WTC11 (cell line): Measurements from ENCODE around the gene CRTC3. TPM values are rescaled to one million over a fixed set of nuclear protein-coding genes. Genes with fewer than 3 reads are reported as not detected.
"Not testable (repeated sequence)": the region's sequence is repeated elsewhere in the genome, so short reads cannot be mapped to it uniquely, and the experiment has no call there.

ENCODE experiments used
- ATAC-seq: fragments of 200-7000 bp; cut with Tn5 transposase; 2 replicates; pipeline ENCODE4 v1.10.0; 2021; ENCODE audit warnings: mild to moderate bottlenecking, moderate library complexity
- CTCF ChIA-PET: fragments of 300-600 bp; sonication (Branson Sonifier 250); formaldehyde crosslinking; loops from one replicate; lab custom pipeline; 2021; ENCODE audit warnings: antibody characterized with exemption; lab: Charles Lee
- POLR2A ChIA-PET: fragments of 350-600 bp; sonication (Branson Sonifier 250); formaldehyde crosslinking; loops from one replicate; lab custom pipeline; 2021; ENCODE audit warnings: antibody characterized with exemption; lab: Charles Lee
- DNase-seq: peaks from one replicate; pipeline ENCODE4 v3.0.0; 2021; ENCODE audit warnings: low spot score
- H3K27ac Mint-ChIP-seq: 2 replicates; pipeline ENCODE4 v1.8.0; 2021; ENCODE audit warnings: mixed read lengths
- H3K27me3 Mint-ChIP-seq: 2 replicates; pipeline ENCODE4 v1.8.0; 2021; ENCODE audit warnings: low read depth, mild to moderate bottlenecking, moderate library complexity, mixed read lengths
- H3K36me3 Mint-ChIP-seq: 2 replicates; pipeline ENCODE4 v1.8.0; 2021; ENCODE audit warnings: mixed read lengths
- H3K4me1 Mint-ChIP-seq: 2 replicates; pipeline ENCODE4 v1.8.0; 2022; ENCODE audit warnings: mixed read lengths
- H3K4me3 Mint-ChIP-seq: 2 replicates; pipeline ENCODE4 v1.8.0; 2021; ENCODE audit warnings: mild to moderate bottlenecking, moderate library complexity, mixed read lengths
- H3K9me3 Mint-ChIP-seq: 2 replicates; pipeline ENCODE4 v1.8.0; 2021; ENCODE audit warnings: mixed read lengths
- CREB1 ChIP-seq: sonication (generic); formaldehyde crosslinking; IDR thresholded peaks from 2 replicates; pipeline ENCODE4 v1.8.0; 2023; ENCODE audit warnings: mild to moderate bottlenecking, missing genetic modification reagents
- ESRRA ChIP-seq: sonication (generic); formaldehyde crosslinking; IDR thresholded peaks from 2 replicates; pipeline ENCODE4 v1.8.1; 2022; ENCODE audit warnings: mild to moderate bottlenecking, missing genetic modification reagents, borderline replicate concordance
- FOXP1 ChIP-seq: sonication (generic); formaldehyde crosslinking; IDR thresholded peaks from 2 replicates; pipeline ENCODE4 v1.8.0; 2022; ENCODE audit warnings: missing genetic modification reagents, mild to moderate bottlenecking, moderate library complexity, borderline replicate concordance
- GABPB1 ChIP-seq: sonication (generic); formaldehyde crosslinking; IDR thresholded peaks from 2 replicates; pipeline ENCODE4 v1.8.1; 2023; ENCODE audit warnings: mild to moderate bottlenecking, missing genetic modification reagents
- GTF2I ChIP-seq: fragments of 250-450 bp; sonication (Bioruptor Pico); conservative IDR thresholded peaks from 2 replicates; pipeline ENCODE4 v1.4.0; 2021; ENCODE audit warnings: mild to moderate bottlenecking
- JUN ChIP-seq: sonication (generic); formaldehyde crosslinking; IDR thresholded peaks from 2 replicates; pipeline ENCODE4 v1.8.0; 2023; ENCODE audit warnings: mild to moderate bottlenecking, missing genetic modification reagents
- MAX ChIP-seq: sonication (generic); formaldehyde crosslinking; IDR thresholded peaks from 2 replicates; pipeline ENCODE4 v1.8.0; 2022; ENCODE audit warnings: mild to moderate bottlenecking, missing genetic modification reagents
- NFE2L1 ChIP-seq: sonication (generic); formaldehyde crosslinking; IDR thresholded peaks from 2 replicates; pipeline ENCODE4 v1.8.1; 2023; ENCODE audit warnings: missing genetic modification reagents
- NFYB ChIP-seq: sonication (generic); formaldehyde crosslinking; conservative IDR thresholded peaks from 2 replicates; pipeline ENCODE4 v1.8.0; 2022; ENCODE audit warnings: low read depth, missing genetic modification reagents
- NR1H2 ChIP-seq: sonication (generic); formaldehyde crosslinking; IDR thresholded peaks from 2 replicates; pipeline ENCODE4 v1.9.0; 2021; ENCODE audit warnings: mild to moderate bottlenecking, moderate library complexity, missing genetic modification reagents
- NR3C1 ChIP-seq: sonication (generic); formaldehyde crosslinking; conservative IDR thresholded peaks from 2 replicates; pipeline ENCODE4 v1.8.1; 2023; ENCODE audit warnings: low read depth, mild to moderate bottlenecking, missing genetic modification reagents
- OVOL2 ChIP-seq: fragments of 250-450 bp; sonication (Bioruptor Pico); IDR thresholded peaks from 2 replicates; pipeline ENCODE4 v1.9.0; 2021; ENCODE audit warnings: mild to moderate bottlenecking, borderline replicate concordance
- RELA ChIP-seq: sonication (generic); formaldehyde crosslinking; IDR thresholded peaks from 2 replicates; pipeline ENCODE4 v1.8.1; 2022; ENCODE audit warnings: missing genetic modification reagents, mild to moderate bottlenecking, borderline replicate concordance
- SOX15 ChIP-seq: fragments of 250-450 bp; sonication (Bioruptor Pico); IDR thresholded peaks from 2 replicates; pipeline ENCODE4 v1.9.0; 2021; ENCODE audit warnings: mild to moderate bottlenecking
- TCF7 ChIP-seq: sonication (generic); formaldehyde crosslinking; IDR thresholded peaks from 2 replicates; pipeline ENCODE4 v1.8.0; 2022; ENCODE audit warnings: mild to moderate bottlenecking, low read depth, missing genetic modification reagents, moderate library complexity
- TP53 ChIP-seq: sonication (generic); formaldehyde crosslinking; IDR thresholded peaks from 2 replicates; pipeline ENCODE4 v1.8.1; 2023; ENCODE audit warnings: mild to moderate bottlenecking, missing genetic modification reagents
- ZNF219 ChIP-seq: sonication (generic); formaldehyde crosslinking; IDR thresholded peaks from 2 replicates; pipeline ENCODE4 v1.8.0; 2023; ENCODE audit warnings: missing genetic modification reagents, mild to moderate bottlenecking, borderline replicate concordance
- ZNF317 ChIP-seq: sonication (generic); formaldehyde crosslinking; IDR thresholded peaks from 2 replicates; pipeline ENCODE4 v1.8.1; 2023; ENCODE audit warnings: low read depth, mild to moderate bottlenecking, moderate library complexity, missing genetic modification reagents, borderline replicate concordance
- total RNA-seq: library from RNA; stranded (reverse); gene quantifications from 3 replicates; pipeline ENCODE4 v1.2.3, GENCODE V29; 2021
- TF ChIP-seq, protein P1 (sequence below): sonication (generic); formaldehyde crosslinking; IDR thresholded peaks from 2 replicates; pipeline ENCODE4 v1.8.1; 2022; ENCODE audit warnings: mild to moderate bottlenecking, moderate library complexity, missing genetic modification reagents
- TF ChIP-seq, protein P2 (sequence below): sonication (generic); formaldehyde crosslinking; IDR thresholded peaks from 2 replicates; pipeline ENCODE4 v1.8.1; 2022; ENCODE audit warnings: mild to moderate bottlenecking, missing genetic modification reagents, moderate library complexity, borderline replicate concordance
- TF ChIP-seq, protein P3 (sequence below): sonication (generic); formaldehyde crosslinking; IDR thresholded peaks from 2 replicates; pipeline ENCODE4 v1.8.1; 2023; ENCODE audit warnings: mild to moderate bottlenecking, missing genetic modification reagents
- TF ChIP-seq, protein P4 (sequence below): fragments of 250-450 bp; sonication (Bioruptor Pico); IDR thresholded peaks from 2 replicates; pipeline ENCODE4 v1.9.0; 2021; ENCODE audit warnings: moderate library complexity, mild to moderate bottlenecking, inconsistent platforms, borderline replicate concordance

Gene CRTC3
- total RNA-seq, 1 experiment from 2014 or later: 8.4 TPM

DNA sequence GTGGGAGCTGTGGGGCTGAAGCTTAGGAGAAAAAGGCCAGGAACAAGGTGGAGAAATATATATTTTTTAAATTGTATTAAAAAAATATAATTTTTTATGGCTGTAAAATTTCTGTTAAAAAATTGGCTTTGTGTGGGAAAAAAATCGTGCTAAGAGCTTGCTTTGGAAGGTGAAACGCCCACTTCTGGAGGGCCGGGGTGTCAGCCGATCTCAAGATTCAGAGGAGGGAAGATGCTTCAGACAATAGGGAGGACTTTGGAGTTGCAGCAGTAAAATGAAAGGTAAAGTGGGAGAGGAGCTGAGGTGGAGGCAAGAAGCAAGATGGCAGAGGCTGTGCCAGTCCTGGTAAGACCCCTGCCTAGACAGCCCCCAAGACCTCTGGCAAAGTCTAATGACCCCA is 141.5 kb downstream of the CRTC3 start (continued):
- TF ChIP-seq OVOL2 (CRISPR knock-in tag) (no peak), RELA (CRISPR knock-in tag) (no peak), SOX15 (CRISPR knock-in tag) (no peak), TP53 (CRISPR knock-in tag) (no peak), NFE2L1 (CRISPR knock-in tag) (no peak)
- TF ChIP-seq, protein P1, sequence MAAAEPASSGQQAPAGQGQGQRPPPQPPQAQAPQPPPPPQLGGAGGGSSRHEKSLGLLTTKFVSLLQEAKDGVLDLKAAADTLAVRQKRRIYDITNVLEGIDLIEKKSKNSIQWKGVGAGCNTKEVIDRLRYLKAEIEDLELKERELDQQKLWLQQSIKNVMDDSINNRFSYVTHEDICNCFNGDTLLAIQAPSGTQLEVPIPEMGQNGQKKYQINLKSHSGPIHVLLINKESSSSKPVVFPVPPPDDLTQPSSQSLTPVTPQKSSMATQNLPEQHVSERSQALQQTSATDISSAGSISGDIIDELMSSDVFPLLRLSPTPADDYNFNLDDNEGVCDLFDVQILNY (CRISPR knock-in tag): no peak

- ATAC-seq, H3K9me3 Mint-ChIP-seq, DNase-seq, H3K36me3 Mint-ChIP-seq, H3K4me3 Mint-ChIP-seq, H3K27ac Mint-ChIP-seq, H3K4me1 Mint-ChIP-seq, POLR2A ChIA-PET, CTCF ChIA-PET, H3K27me3 Mint-ChIP-seq: not testable (repeated sequence)
Observed at GRCh38 chr15:90673357-90673756, 143.6 kb downstream of the CRTC3 start.

DNA sequence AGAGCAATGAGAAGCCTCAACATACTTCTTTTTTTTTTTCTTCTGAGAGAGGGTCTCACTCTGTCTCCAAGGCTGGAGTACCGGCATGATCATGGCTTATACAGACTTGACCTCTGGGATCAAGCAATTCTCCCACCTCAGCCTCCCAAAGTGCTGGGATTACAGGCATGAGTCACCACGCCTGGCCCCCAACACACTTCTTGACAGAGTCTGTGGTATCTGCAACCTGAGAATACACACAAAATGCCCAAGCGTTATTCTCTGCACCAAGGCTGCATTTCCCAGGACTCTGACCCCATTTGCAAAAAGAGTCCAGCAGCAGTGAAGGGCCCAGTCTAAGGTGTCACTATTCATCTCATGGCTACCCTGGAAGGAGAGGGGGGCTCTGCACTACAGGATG is 144.8 kb downstream of the CRTC3 start:
- TF ChIP-seq CREB1 (CRISPR knock-in tag) (no peak), NR3C1 (no peak), JUN (CRISPR knock-in tag) (no peak), GTF2I (CRISPR knock-in tag) (no peak)
- TF ChIP-seq, protein P2, sequence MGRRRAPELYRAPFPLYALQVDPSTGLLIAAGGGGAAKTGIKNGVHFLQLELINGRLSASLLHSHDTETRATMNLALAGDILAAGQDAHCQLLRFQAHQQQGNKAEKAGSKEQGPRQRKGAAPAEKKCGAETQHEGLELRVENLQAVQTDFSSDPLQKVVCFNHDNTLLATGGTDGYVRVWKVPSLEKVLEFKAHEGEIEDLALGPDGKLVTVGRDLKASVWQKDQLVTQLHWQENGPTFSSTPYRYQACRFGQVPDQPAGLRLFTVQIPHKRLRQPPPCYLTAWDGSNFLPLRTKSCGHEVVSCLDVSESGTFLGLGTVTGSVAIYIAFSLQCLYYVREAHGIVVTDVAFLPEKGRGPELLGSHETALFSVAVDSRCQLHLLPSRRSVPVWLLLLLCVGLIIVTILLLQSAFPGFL (CRISPR knock-in tag): no peak
- DNase-seq (no peak), ATAC-seq (no peak)
- Mint-ChIP-seq H3K4me1 (no peaks in the 10 kb centered on the region), H3K9me3 (no peaks in the 10 kb centered on the region; the same call in 1 of the 2 replicates), H3K4me3 (no peak overlapping the region), H3K27ac (no peak overlapping the region), H3K36me3 (no peaks in the 10 kb centered on the region), H3K27me3 (no peaks in the 10 kb centered on the region)
- CTCF ChIA-PET: no interaction called here
- POLR2A ChIA-PET: no interaction called here

DNA sequence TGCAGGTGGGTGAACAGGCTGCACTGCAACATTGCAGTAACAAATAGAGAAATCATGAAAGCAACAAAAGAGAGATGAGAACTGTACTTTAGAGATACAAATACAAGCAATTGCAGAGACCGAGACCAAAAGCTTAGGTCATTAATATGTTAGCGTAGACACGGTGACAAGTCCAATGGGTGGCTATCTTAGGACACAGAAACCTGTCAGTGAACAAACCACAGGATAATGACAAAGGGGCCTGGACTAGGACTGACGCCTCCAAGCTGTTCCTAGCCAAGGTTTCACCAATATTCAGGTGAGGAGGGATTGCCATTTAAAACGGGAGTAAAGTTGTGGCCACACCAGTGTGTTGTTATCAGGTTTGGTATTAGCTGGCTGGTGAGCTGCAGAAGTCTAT is 145.7 kb downstream of the CRTC3 start:
- Mint-ChIP-seq H3K9me3 (no peaks in the 10 kb centered on the region; the same call in 1 of the 2 replicates), H3K27ac (no peak overlapping the region), H3K36me3 (no peaks in the 10 kb centered on the region), H3K4me3 (no peak overlapping the region), H3K27me3 (no peaks in the 10 kb centered on the region), H3K4me1 (no peaks in the 10 kb centered on the region)
- ATAC-seq (no peak), DNase-seq (no peak)
- ChIA-PET CTCF (interaction anchor here (0.6 kb wide), 1 partner anchor 1181 kb away, joined by 3 read pairs; no protein-coding TSS in a partner anchor), POLR2A (no interaction called here)
- TF ChIP-seq FOXP1 (CRISPR knock-in tag) (no peak), SOX15 (CRISPR knock-in tag) (no peak), OVOL2 (CRISPR knock-in tag) (no peak), ZNF317 (CRISPR knock-in tag) (no peak), ESRRA (no peak), MAX (CRISPR knock-in tag) (no peak), NR1H2 (CRISPR knock-in tag) (no peak), TCF7 (CRISPR knock-in tag) (no peak), NFYB (CRISPR knock-in tag) (no peak), ZNF219 (CRISPR knock-in tag) (no peak), GABPB1 (CRISPR knock-in tag) (no peak)
- TF ChIP-seq, protein P3, sequence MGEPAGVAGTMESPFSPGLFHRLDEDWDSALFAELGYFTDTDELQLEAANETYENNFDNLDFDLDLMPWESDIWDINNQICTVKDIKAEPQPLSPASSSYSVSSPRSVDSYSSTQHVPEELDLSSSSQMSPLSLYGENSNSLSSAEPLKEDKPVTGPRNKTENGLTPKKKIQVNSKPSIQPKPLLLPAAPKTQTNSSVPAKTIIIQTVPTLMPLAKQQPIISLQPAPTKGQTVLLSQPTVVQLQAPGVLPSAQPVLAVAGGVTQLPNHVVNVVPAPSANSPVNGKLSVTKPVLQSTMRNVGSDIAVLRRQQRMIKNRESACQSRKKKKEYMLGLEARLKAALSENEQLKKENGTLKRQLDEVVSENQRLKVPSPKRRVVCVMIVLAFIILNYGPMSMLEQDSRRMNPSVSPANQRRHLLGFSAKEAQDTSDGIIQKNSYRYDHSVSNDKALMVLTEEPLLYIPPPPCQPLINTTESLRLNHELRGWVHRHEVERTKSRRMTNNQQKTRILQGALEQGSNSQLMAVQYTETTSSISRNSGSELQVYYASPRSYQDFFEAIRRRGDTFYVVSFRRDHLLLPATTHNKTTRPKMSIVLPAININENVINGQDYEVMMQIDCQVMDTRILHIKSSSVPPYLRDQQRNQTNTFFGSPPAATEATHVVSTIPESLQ (CRISPR knock-in tag): no peak
- TF ChIP-seq, protein P4, sequence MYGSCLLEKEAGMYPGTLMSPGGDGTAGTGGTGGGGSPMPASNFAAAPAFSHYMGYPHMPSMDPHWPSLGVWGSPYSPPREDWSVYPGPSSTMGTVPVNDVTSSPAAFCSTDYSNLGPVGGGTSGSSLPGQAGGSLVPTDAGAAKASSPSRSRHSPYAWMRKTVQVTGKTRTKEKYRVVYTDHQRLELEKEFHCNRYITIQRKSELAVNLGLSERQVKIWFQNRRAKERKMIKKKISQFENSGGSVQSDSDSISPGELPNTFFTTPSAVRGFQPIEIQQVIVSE (CRISPR knock-in tag): no peak
- TF ChIP-seq, protein P2 (CRISPR knock-in tag): no peak
